ENCODE measurements around the gene NDUFS4. TPM values are rescaled to one million over a fixed set of nuclear protein-coding genes. Genes with fewer than 3 reads are reported as not detected.
A peak's percentile ranks its signal among the peaks of the same experiment; 100 is the strongest.

The NDUFS4 gene
- total and polyA plus RNA-seq, 3 donors from 2014 or later: 63.9 to 98.9 (median 78.9) TPM

- intact Hi-C loops (cut with DNase I; ENCODE audit: low total_unique reads): no loop called here
Measured at GRCh38 chr5:53560028-53560427, 411 bp upstream of the NDUFS4 start.

GRCh38 chr5:53568401-53568800 lies 8.0 kb downstream of the NDUFS4 start:
- no peak for DNase-seq
- H3K4me1 ChIP-seq: no peaks in the 10 kb centered on the region
- no peak overlapping the region for H3K27ac ChIP-seq
- intact Hi-C loops (cut with DNase I; ENCODE audit: low total_unique reads): no loop called here
- no peaks in the 10 kb centered on the region for H3K9me3 ChIP-seq
- H3K4me3 ChIP-seq: no peak overlapping the region
- no peaks in the 10 kb centered on the region for H3K36me3 ChIP-seq (ENCODE audit: low read depth, missing control alignments)
- H3K27me3 ChIP-seq: no peaks in the 10 kb centered on the region
- TF ChIP-seq POLR2A (IDR thresholded peaks at IDR 0.05) (no peak), CTCF (IDR thresholded peaks at IDR 0.05) (no peak)

More at GRCh38 chr5:53560028-53560427, 411 bp upstream of the NDUFS4 start:
- no peaks in the 10 kb centered on the region for H3K27me3 ChIP-seq
- WGBS, 2 donors: 5 to 14% methylated on average over 5 of the region's 5 CpGs
- H3K36me3 ChIP-seq (ENCODE audit: low read depth, missing control alignments): no peaks in the 10 kb centered on the region
- DNase-seq: no peak
- H3K4me1 ChIP-seq: peaks cover 5% of the 10 kb centered on the region
- TF ChIP-seq POLR2A (IDR thresholded peaks at IDR 0.05) (no peak), CTCF (IDR thresholded peaks at IDR 0.05) (no peak)
- peak overlapping the region; percentile 78 to 97 for H3K4me3 ChIP-seq
- H3K27ac ChIP-seq: peak overlapping the region; percentile 74 to 94
- H3K9me3 ChIP-seq: no peaks in the 10 kb centered on the region

GRCh38 chr5:53568871-53569270 lies 8.4 kb downstream of the NDUFS4 start:
- Histone ChIP-seq H3K9me3 (no peaks in the 10 kb centered on the region), H3K4me3 (no peak overlapping the region), H3K36me3 (ENCODE audit: low read depth, missing control alignments) (no peaks in the 10 kb centered on the region), H3K27me3 (no peaks in the 10 kb centered on the region), H3K27ac (no peak overlapping the region), H3K4me1 (no peaks in the 10 kb centered on the region)
- intact Hi-C loops (cut with DNase I; ENCODE audit: low total_unique reads): no loop called here
- no peak for DNase-seq
- WGBS, 2 donors: 72 to 89% methylated on average over 1 of the region's 1 CpG
- TF ChIP-seq POLR2A (IDR thresholded peaks at IDR 0.05) (no peak), CTCF (IDR thresholded peaks at IDR 0.05) (no peak)

- Histone ChIP-seq H3K36me3 (ENCODE audit: low read depth, missing control alignments) (no peaks in the 10 kb centered on the region), H3K27me3 (no peaks in the 10 kb centered on the region), H3K27ac (no peak overlapping the region), H3K4me1 (no peaks in the 10 kb centered on the region), H3K9me3 (no peaks in the 10 kb centered on the region), H3K4me3 (no peak overlapping the region)
- TF ChIP-seq POLR2A (IDR thresholded peaks at IDR 0.05) (no peak), CTCF (IDR thresholded peaks at IDR 0.05) (no peak)
- intact Hi-C loops (cut with DNase I; ENCODE audit: low total_unique reads): no loop called here
- 61 to 67% methylated on average over 4 of the region's 4 CpGs for WGBS, 2 donors
- no peak for DNase-seq
Measured at GRCh38 chr5:53569453-53569852, 9.0 kb downstream of the NDUFS4 start.

- intact Hi-C loops (cut with DNase I; ENCODE audit: low total_unique reads): no loop called here
- no peaks in the 10 kb centered on the region for H3K4me1 ChIP-seq
- no peak overlapping the region for H3K4me3 ChIP-seq
- TF ChIP-seq POLR2A (IDR thresholded peaks at IDR 0.05): no peak
- no peak for TF ChIP-seq CTCF (IDR thresholded peaks at IDR 0.05)
- no peaks in the 10 kb centered on the region for H3K9me3 ChIP-seq
- H3K36me3 ChIP-seq (ENCODE audit: low read depth, missing control alignments): no peaks in the 10 kb centered on the region
- WGBS, 2 donors: 81 to 95% methylated on average over 1 of the region's 1 CpG
- no peak overlapping the region for H3K27ac ChIP-seq
- no peaks in the 10 kb centered on the region for H3K27me3 ChIP-seq
- no peak for DNase-seq
Measured at GRCh38 chr5:53571403-53571802, 11.0 kb downstream of the NDUFS4 start.

Data from testis (tissue), 3 donors.